ENCODE measurements around the gene PAK1. TPM values are rescaled to one million over a fixed set of nuclear protein-coding genes. Genes with fewer than 3 reads are reported as not detected.

PAK1 gene
- total RNA-seq, 3 donors from 2014 or later (not counting 1 experiment from before 2014, with no cell fraction given), result 18.8 to 27.3 (median 20.4) TPM

DNA sequence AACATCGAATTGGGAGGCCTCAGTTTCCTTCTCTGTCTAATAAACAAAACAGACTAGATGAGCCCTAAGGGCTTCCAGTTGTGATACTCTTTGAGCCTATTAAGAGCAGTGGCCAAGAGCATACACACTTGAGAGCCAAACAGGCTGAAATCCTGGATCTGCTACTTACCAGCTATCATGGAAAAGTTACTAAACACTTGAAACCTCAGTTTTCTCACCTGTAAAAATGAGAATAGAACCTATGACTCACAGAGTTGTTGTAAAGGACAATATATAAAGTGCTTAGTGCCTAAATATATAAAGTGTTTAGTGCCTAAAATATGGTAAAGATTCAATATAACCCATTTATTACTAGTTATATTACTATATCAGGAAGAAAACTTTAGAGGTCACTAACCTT, 148.7 kb downstream of the PAK1 start:
- Mint-ChIP-seq H3K4me3 (no peak overlapping the region), H3K9me3 (peaks cover 0 to 3% of the 10 kb centered on the region in 2 donors), H3K27ac (no peak overlapping the region), H3K27me3 (ENCODE audit: low read depth in 2 of 2) (no peaks in the 10 kb centered on the region), H3K4me1 (no peaks in the 10 kb centered on the region), H3K36me3 (peaks cover 19% of the 10 kb centered on the region)
- TF ChIP-seq, protein P1, sequence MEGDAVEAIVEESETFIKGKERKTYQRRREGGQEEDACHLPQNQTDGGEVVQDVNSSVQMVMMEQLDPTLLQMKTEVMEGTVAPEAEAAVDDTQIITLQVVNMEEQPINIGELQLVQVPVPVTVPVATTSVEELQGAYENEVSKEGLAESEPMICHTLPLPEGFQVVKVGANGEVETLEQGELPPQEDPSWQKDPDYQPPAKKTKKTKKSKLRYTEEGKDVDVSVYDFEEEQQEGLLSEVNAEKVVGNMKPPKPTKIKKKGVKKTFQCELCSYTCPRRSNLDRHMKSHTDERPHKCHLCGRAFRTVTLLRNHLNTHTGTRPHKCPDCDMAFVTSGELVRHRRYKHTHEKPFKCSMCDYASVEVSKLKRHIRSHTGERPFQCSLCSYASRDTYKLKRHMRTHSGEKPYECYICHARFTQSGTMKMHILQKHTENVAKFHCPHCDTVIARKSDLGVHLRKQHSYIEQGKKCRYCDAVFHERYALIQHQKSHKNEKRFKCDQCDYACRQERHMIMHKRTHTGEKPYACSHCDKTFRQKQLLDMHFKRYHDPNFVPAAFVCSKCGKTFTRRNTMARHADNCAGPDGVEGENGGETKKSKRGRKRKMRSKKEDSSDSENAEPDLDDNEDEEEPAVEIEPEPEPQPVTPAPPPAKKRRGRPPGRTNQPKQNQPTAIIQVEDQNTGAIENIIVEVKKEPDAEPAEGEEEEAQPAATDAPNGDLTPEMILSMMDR (IDR thresholded peaks at IDR 0.05), result no peak
- DNase-seq, result no peak
- intact Hi-C loops (cut with micrococcal nuclease), result no loop called here
- H3K27me3 ChIP-seq (ENCODE audit: control insufficient read depth, insufficient read depth, low read length), result no peaks in the 10 kb centered on the region
- no peak overlapping the region for H3K27ac ChIP-seq (ENCODE audit: low read length)
- no peak for ATAC-seq
- no peaks in the 10 kb centered on the region for H3K4me1 ChIP-seq (ENCODE audit: control insufficient read depth, insufficient read depth, low read length)
- H3K36me3 ChIP-seq (ENCODE audit: control insufficient read depth, insufficient read depth, low read length), result peaks cover 12% of the 10 kb centered on the region
- no peaks in the 10 kb centered on the region for H3K9me3 ChIP-seq (ENCODE audit: control insufficient read depth, insufficient read depth, low read length)
- H3K4me3 ChIP-seq (ENCODE audit: low read length), result no peak overlapping the region
- 94% methylated on average over 1 of the region's 1 CpG for WGBS (ENCODE audit: insufficient coverage)

- H3K4me3 Mint-ChIP-seq, result no peak overlapping the region
- Histone ChIP-seq H3K4me1 (ENCODE audit: control insufficient read depth, insufficient read depth, low read length) (no peaks in the 10 kb centered on the region), H3K27me3 (ENCODE audit: control insufficient read depth, insufficient read depth, low read length) (no peaks in the 10 kb centered on the region), H3K9me3 (ENCODE audit: control insufficient read depth, insufficient read depth, low read length) (no peaks in the 10 kb centered on the region), H3K4me3 (ENCODE audit: low read length) (no peak overlapping the region), H3K36me3 (ENCODE audit: control insufficient read depth, insufficient read depth, low read length) (peaks cover 12% of the 10 kb centered on the region), H3K27ac (ENCODE audit: low read length) (no peak overlapping the region)
- DNase-seq (no peak), ATAC-seq (no peak)
- intact Hi-C loops (cut with micrococcal nuclease), result no loop called here
- H3K27me3 Mint-ChIP-seq (ENCODE audit: low read depth in 2 of 2), result no peaks in the 10 kb centered on the region
- TF ChIP-seq, protein P1 (IDR thresholded peaks at IDR 0.05), result no peak
- H3K4me1 Mint-ChIP-seq, result no peaks in the 10 kb centered on the region
- H3K9me3 Mint-ChIP-seq, result peaks cover 0 to 3% of the 10 kb centered on the region in 2 donors
- H3K27ac Mint-ChIP-seq, result no peak overlapping the region
- peaks cover 19% of the 10 kb centered on the region for H3K36me3 Mint-ChIP-seq
Observed at GRCh38 chr11:77324508-77324907, 149.4 kb downstream of the PAK1 start.

DNA sequence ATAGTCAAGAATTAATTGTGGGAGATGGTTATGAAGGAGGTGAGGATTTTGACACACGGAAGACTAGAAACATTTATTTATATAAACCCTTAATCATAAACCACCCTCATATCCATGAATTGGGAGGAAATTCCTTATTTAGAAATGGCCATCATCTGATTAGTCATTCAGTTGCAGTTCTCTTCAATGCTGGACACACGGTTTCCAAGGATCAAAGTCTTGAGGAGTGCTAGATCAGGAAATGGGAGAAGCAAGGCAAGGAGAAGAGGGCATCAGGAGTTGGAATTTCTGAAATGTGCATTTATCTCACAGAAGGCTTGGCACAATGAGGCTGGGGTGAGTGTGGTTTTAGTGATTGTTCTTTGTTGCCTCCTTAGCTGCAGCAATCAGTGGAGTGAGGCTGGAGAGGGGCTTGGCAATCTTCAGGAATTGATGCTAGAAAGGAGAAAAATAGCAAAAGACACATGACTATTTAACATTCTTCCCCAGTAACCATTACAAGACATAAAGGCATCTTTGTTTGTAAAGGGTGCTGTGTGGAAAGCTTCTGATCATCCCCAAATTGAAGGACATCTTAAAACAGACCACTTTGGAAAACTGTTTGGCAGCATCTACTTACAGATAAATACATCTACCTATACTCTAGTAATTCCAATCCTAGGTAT, 150.8 kb downstream of the PAK1 start:
- Mint-ChIP-seq H3K27me3 (ENCODE audit: low read depth in 2 of 2) (no peaks in the 10 kb centered on the region), H3K4me1 (no peaks in the 10 kb centered on the region), H3K9me3 (peaks cover 0 to 3% of the 10 kb centered on the region in 2 donors), H3K36me3 (peaks cover 19% of the 10 kb centered on the region), H3K4me3 (no peak overlapping the region), H3K27ac (no peak overlapping the region)
- 100% methylated on average over 1 of the region's 2 CpGs for WGBS (ENCODE audit: insufficient coverage)
- Histone ChIP-seq H3K4me1 (ENCODE audit: control insufficient read depth, insufficient read depth, low read length) (no peaks in the 10 kb centered on the region), H3K27ac (ENCODE audit: low read length) (no peak overlapping the region), H3K36me3 (ENCODE audit: control insufficient read depth, insufficient read depth, low read length) (peaks cover 12% of the 10 kb centered on the region), H3K27me3 (ENCODE audit: control insufficient read depth, insufficient read depth, low read length) (no peaks in the 10 kb centered on the region), H3K4me3 (ENCODE audit: low read length) (no peak overlapping the region), H3K9me3 (ENCODE audit: control insufficient read depth, insufficient read depth, low read length) (no peaks in the 10 kb centered on the region)
- DNase-seq (no peak), ATAC-seq (no peak)
- intact Hi-C loops (cut with micrococcal nuclease), result no loop called here
- TF ChIP-seq, protein P1 (IDR thresholded peaks at IDR 0.05), result no peak

- H3K27ac Mint-ChIP-seq, result no peak overlapping the region
- 96% methylated on average over 2 of the region's 2 CpGs for WGBS (ENCODE audit: insufficient coverage)
- H3K27me3 Mint-ChIP-seq (ENCODE audit: low read depth in 2 of 2), result no peaks in the 10 kb centered on the region
- Histone ChIP-seq H3K9me3 (ENCODE audit: control insufficient read depth, insufficient read depth, low read length) (no peaks in the 10 kb centered on the region), H3K27ac (ENCODE audit: low read length) (no peak overlapping the region), H3K4me3 (ENCODE audit: low read length) (no peak overlapping the region), H3K27me3 (ENCODE audit: control insufficient read depth, insufficient read depth, low read length) (no peaks in the 10 kb centered on the region), H3K36me3 (ENCODE audit: control insufficient read depth, insufficient read depth, low read length) (peaks cover 12% of the 10 kb centered on the region), H3K4me1 (ENCODE audit: control insufficient read depth, insufficient read depth, low read length) (no peaks in the 10 kb centered on the region)
- H3K4me1 Mint-ChIP-seq, result no peaks in the 10 kb centered on the region
- peaks cover 0 to 3% of the 10 kb centered on the region in 2 donors for H3K9me3 Mint-ChIP-seq
- H3K4me3 Mint-ChIP-seq, result no peak overlapping the region
- ATAC-seq, result no peak
- no peak for DNase-seq
- peaks cover 19% of the 10 kb centered on the region for H3K36me3 Mint-ChIP-seq
- TF ChIP-seq, protein P1 (IDR thresholded peaks at IDR 0.05), result no peak
- intact Hi-C loops (cut with micrococcal nuclease), result no loop called here
Observed at GRCh38 chr11:77322506-77322905, 151.4 kb downstream of the PAK1 start.

Measured in natural killer cell (primary cell).